HG02973 (cell line): ENCODE measurements around the gene NLGN1.

Experiments used
- ATAC-seq: cut with Tn5 transposase; IDR thresholded peaks from one replicate; pipeline ENCODE4 v1.9.1; 2021; ENCODE audit warnings: moderate library complexity; ENCODE audit not compliant: unreplicated experiment

The NLGN1 gene

GRCh38 chr3:174317005-174317404, 919.5 kb downstream of the NLGN1 start:
- no peak for ATAC-seq

- no peak for ATAC-seq
Observed at GRCh38 chr3:174318181-174318580, 920.6 kb downstream of the NLGN1 start.

GRCh38 chr3:174321548-174321947, 924.0 kb downstream of the NLGN1 start:
- ATAC-seq = no peak

- no peak for ATAC-seq
Observed at GRCh38 chr3:174322789-174323188, 925.2 kb downstream of the NLGN1 start.

GRCh38 chr3:174325171-174325570, 927.6 kb downstream of the NLGN1 start:
- no peak for ATAC-seq

GRCh38 chr3:174325834-174326700, 928.5 kb downstream of the NLGN1 start:
- no peak for ATAC-seq

- ATAC-seq = no peak
Observed at GRCh38 chr3:174329321-174329720, 931.8 kb downstream of the NLGN1 start.

- no peak for ATAC-seq
Observed at GRCh38 chr3:174330303-174330702, 932.8 kb downstream of the NLGN1 start.

GRCh38 chr3:174331095-174331800, 933.7 kb downstream of the NLGN1 start:
- ATAC-seq = no peak

- no peak for ATAC-seq
Observed at GRCh38 chr3:174332391-174332790, 934.8 kb downstream of the NLGN1 start.

- ATAC-seq = no peak
Observed at GRCh38 chr3:174333640-174334039, 936.1 kb downstream of the NLGN1 start.

- no peak for ATAC-seq
Observed at GRCh38 chr3:174334111-174334510, 936.6 kb downstream of the NLGN1 start.

GRCh38 chr3:174335324-174335723, 937.8 kb downstream of the NLGN1 start:
- ATAC-seq = no peak

GRCh38 chr3:174335910-174336309, 938.4 kb downstream of the NLGN1 start:
- no peak for ATAC-seq
